ENCODE results near the gene EVA1C.
"Not testable (repeated sequence)": the region's sequence is repeated elsewhere in the genome, so short reads cannot be mapped to it uniquely, and the experiment has no call there.

The EVA1C gene

GRCh38 chr21:32494934-32495709 lies 82.6 kb downstream of the EVA1C start:
- H3K4me1 ChIP-seq (ENCODE audit: control insufficient read depth, insufficient read depth, low read length) = no peaks in the 10 kb centered on the region
- no peaks in the 10 kb centered on the region for H3K36me3 ChIP-seq (ENCODE audit: control insufficient read depth, insufficient read depth, low read length)
- no peaks in the 10 kb centered on the region for H3K9me3 ChIP-seq (ENCODE audit: control insufficient read depth, insufficient read depth, low read length)
- no peak overlapping the region for H3K9ac ChIP-seq (ENCODE audit: low read depth, low read length)
- H3K4me3 ChIP-seq (ENCODE audit: low read depth, low read length) = no peak overlapping the region
- no peaks in the 10 kb centered on the region for H3K27me3 ChIP-seq (ENCODE audit: control insufficient read depth, insufficient read depth, low read length)

- Histone ChIP-seq H3K9ac (ENCODE audit: low read depth, low read length) (no peak overlapping the region), H3K4me1 (ENCODE audit: control insufficient read depth, insufficient read depth, low read length) (no peaks in the 10 kb centered on the region), H3K27me3 (ENCODE audit: control insufficient read depth, insufficient read depth, low read length) (no peaks in the 10 kb centered on the region)
Observed at GRCh38 chr21:32496568-32496967, 84.1 kb downstream of the EVA1C start.

GRCh38 chr21:32499249-32500055 lies 86.9 kb downstream of the EVA1C start:
- H3K9ac ChIP-seq (ENCODE audit: low read depth, low read length) = no peak overlapping the region
- H3K9me3 ChIP-seq (ENCODE audit: control insufficient read depth, insufficient read depth, low read length) = no peaks in the 10 kb centered on the region
- no peaks in the 10 kb centered on the region for H3K36me3 ChIP-seq (ENCODE audit: control insufficient read depth, insufficient read depth, low read length)
- no peak overlapping the region for H3K4me3 ChIP-seq (ENCODE audit: low read depth, low read length)
- H3K4me1 ChIP-seq (ENCODE audit: control insufficient read depth, insufficient read depth, low read length) = no peaks in the 10 kb centered on the region
- no peaks in the 10 kb centered on the region for H3K27me3 ChIP-seq (ENCODE audit: control insufficient read depth, insufficient read depth, low read length)

More at GRCh38 chr21:32496568-32496967, 84.1 kb downstream of the EVA1C start:
- Histone ChIP-seq H3K9me3 (ENCODE audit: control insufficient read depth, insufficient read depth, low read length) (no peaks in the 10 kb centered on the region), H3K4me3 (ENCODE audit: low read depth, low read length) (no peak overlapping the region), H3K36me3 (ENCODE audit: control insufficient read depth, insufficient read depth, low read length) (no peaks in the 10 kb centered on the region)

GRCh38 chr21:32503641-32504040 lies 91.1 kb downstream of the EVA1C start:
- H3K4me3 ChIP-seq (ENCODE audit: low read depth, low read length); H3K9ac ChIP-seq (ENCODE audit: low read depth, low read length); H3K9me3 ChIP-seq (ENCODE audit: control insufficient read depth, insufficient read depth, low read length); H3K36me3 ChIP-seq (ENCODE audit: control insufficient read depth, insufficient read depth, low read length); H3K27me3 ChIP-seq (ENCODE audit: control insufficient read depth, insufficient read depth, low read length); H3K4me1 ChIP-seq (ENCODE audit: control insufficient read depth, insufficient read depth, low read length): not testable (repeated sequence)

- H3K9me3 ChIP-seq (ENCODE audit: control insufficient read depth, insufficient read depth, low read length); H3K9ac ChIP-seq (ENCODE audit: low read depth, low read length); H3K4me3 ChIP-seq (ENCODE audit: low read depth, low read length); H3K4me1 ChIP-seq (ENCODE audit: control insufficient read depth, insufficient read depth, low read length); H3K27me3 ChIP-seq (ENCODE audit: control insufficient read depth, insufficient read depth, low read length); H3K36me3 ChIP-seq (ENCODE audit: control insufficient read depth, insufficient read depth, low read length): not testable (repeated sequence)
Observed at GRCh38 chr21:32505767-32506166, 93.3 kb downstream of the EVA1C start.

GRCh38 chr21:32506411-32506965 lies 94.0 kb downstream of the EVA1C start:
- not testable (repeated sequence) for H3K36me3 ChIP-seq (ENCODE audit: control insufficient read depth, insufficient read depth, low read length); H3K9me3 ChIP-seq (ENCODE audit: control insufficient read depth, insufficient read depth, low read length); H3K9ac ChIP-seq (ENCODE audit: low read depth, low read length); H3K4me3 ChIP-seq (ENCODE audit: low read depth, low read length); H3K4me1 ChIP-seq (ENCODE audit: control insufficient read depth, insufficient read depth, low read length); H3K27me3 ChIP-seq (ENCODE audit: control insufficient read depth, insufficient read depth, low read length)

GRCh38 chr21:32507342-32507919 lies 94.9 kb downstream of the EVA1C start:
- Histone ChIP-seq H3K36me3 (ENCODE audit: control insufficient read depth, insufficient read depth, low read length) (no peaks in the 10 kb centered on the region), H3K27me3 (ENCODE audit: control insufficient read depth, insufficient read depth, low read length) (no peaks in the 10 kb centered on the region), H3K9ac (ENCODE audit: low read depth, low read length) (no peak overlapping the region), H3K4me3 (ENCODE audit: low read depth, low read length) (no peak overlapping the region), H3K9me3 (ENCODE audit: control insufficient read depth, insufficient read depth, low read length) (no peaks in the 10 kb centered on the region), H3K4me1 (ENCODE audit: control insufficient read depth, insufficient read depth, low read length) (no peaks in the 10 kb centered on the region)

GRCh38 chr21:32508036-32508435 lies 95.5 kb downstream of the EVA1C start:
- not testable (repeated sequence) for H3K36me3 ChIP-seq (ENCODE audit: control insufficient read depth, insufficient read depth, low read length); H3K27me3 ChIP-seq (ENCODE audit: control insufficient read depth, insufficient read depth, low read length); H3K9me3 ChIP-seq (ENCODE audit: control insufficient read depth, insufficient read depth, low read length); H3K4me1 ChIP-seq (ENCODE audit: control insufficient read depth, insufficient read depth, low read length); H3K9ac ChIP-seq (ENCODE audit: low read depth, low read length); H3K4me3 ChIP-seq (ENCODE audit: low read depth, low read length)

- Histone ChIP-seq H3K4me1 (ENCODE audit: control insufficient read depth, insufficient read depth, low read length) (no peaks in the 10 kb centered on the region), H3K36me3 (ENCODE audit: control insufficient read depth, insufficient read depth, low read length) (no peaks in the 10 kb centered on the region), H3K27me3 (ENCODE audit: control insufficient read depth, insufficient read depth, low read length) (no peaks in the 10 kb centered on the region), H3K4me3 (ENCODE audit: low read depth, low read length) (no peak overlapping the region), H3K9me3 (ENCODE audit: control insufficient read depth, insufficient read depth, low read length) (no peaks in the 10 kb centered on the region), H3K9ac (ENCODE audit: low read depth, low read length) (no peak overlapping the region)
Observed at GRCh38 chr21:32508558-32508957, 96.1 kb downstream of the EVA1C start.

GRCh38 chr21:32508975-32509374 lies 96.5 kb downstream of the EVA1C start:
- not testable (repeated sequence) for H3K36me3 ChIP-seq (ENCODE audit: control insufficient read depth, insufficient read depth, low read length); H3K9me3 ChIP-seq (ENCODE audit: control insufficient read depth, insufficient read depth, low read length); H3K9ac ChIP-seq (ENCODE audit: low read depth, low read length)

GRCh38 chr21:32514275-32515055 lies 102.0 kb downstream of the EVA1C start:
- no peaks in the 10 kb centered on the region for H3K27me3 ChIP-seq (ENCODE audit: control insufficient read depth, insufficient read depth, low read length)
- no peaks in the 10 kb centered on the region for H3K9me3 ChIP-seq (ENCODE audit: control insufficient read depth, insufficient read depth, low read length)
- H3K9ac ChIP-seq (ENCODE audit: low read depth, low read length) = no peak overlapping the region

More at GRCh38 chr21:32508975-32509374, 96.5 kb downstream of the EVA1C start:
- not testable (repeated sequence) for H3K4me1 ChIP-seq (ENCODE audit: control insufficient read depth, insufficient read depth, low read length); H3K4me3 ChIP-seq (ENCODE audit: low read depth, low read length); H3K27me3 ChIP-seq (ENCODE audit: control insufficient read depth, insufficient read depth, low read length)

More at GRCh38 chr21:32514275-32515055, 102.0 kb downstream of the EVA1C start:
- Histone ChIP-seq H3K4me1 (ENCODE audit: control insufficient read depth, insufficient read depth, low read length) (no peaks in the 10 kb centered on the region), H3K4me3 (ENCODE audit: low read depth, low read length) (no peak overlapping the region), H3K36me3 (ENCODE audit: control insufficient read depth, insufficient read depth, low read length) (no peaks in the 10 kb centered on the region)

All from iPS-15b (cell line).